ENCODE measurements around the gene TNIP2.

DNA sequence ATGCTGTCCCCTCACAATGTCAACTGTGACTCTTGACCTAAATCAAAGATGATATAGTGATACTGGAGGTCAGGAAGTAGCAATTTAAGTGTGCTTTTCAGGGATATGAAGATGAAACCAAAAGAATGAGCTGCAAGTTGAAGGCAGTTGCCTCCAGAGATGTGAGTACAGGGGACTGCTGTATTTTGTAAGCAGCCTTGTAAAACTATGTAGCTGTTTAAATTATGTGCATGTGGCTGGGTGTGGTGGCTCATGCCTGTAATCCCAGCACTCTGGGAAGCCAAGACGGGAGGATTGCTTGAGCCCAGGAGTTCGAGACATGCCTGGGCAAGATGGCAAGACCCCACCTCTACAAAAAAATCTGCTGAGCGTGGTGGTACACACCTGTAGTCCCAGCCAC lies 15.1 kb upstream of the TNIP2 start:
- TF ChIP-seq, protein P1, sequence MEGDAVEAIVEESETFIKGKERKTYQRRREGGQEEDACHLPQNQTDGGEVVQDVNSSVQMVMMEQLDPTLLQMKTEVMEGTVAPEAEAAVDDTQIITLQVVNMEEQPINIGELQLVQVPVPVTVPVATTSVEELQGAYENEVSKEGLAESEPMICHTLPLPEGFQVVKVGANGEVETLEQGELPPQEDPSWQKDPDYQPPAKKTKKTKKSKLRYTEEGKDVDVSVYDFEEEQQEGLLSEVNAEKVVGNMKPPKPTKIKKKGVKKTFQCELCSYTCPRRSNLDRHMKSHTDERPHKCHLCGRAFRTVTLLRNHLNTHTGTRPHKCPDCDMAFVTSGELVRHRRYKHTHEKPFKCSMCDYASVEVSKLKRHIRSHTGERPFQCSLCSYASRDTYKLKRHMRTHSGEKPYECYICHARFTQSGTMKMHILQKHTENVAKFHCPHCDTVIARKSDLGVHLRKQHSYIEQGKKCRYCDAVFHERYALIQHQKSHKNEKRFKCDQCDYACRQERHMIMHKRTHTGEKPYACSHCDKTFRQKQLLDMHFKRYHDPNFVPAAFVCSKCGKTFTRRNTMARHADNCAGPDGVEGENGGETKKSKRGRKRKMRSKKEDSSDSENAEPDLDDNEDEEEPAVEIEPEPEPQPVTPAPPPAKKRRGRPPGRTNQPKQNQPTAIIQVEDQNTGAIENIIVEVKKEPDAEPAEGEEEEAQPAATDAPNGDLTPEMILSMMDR (conservative IDR thresholded peaks at IDR 0.05 in 1 of 2, IDR thresholded peaks at IDR 0.05 in 1 of 2; ENCODE audit: extremely low read depth in 1 of 2, insufficient read depth in 1 of 2, low read depth in 1 of 2, low read length in 2 of 2), result no peak
- no peak for TF ChIP-seq EZH2 (IDR thresholded peaks at IDR 0.05; ENCODE audit: borderline replicate concordance, low read length)

Data from mammary epithelial cell (primary cell).